SK-N-SH (cell line): ENCODE results near the gene SNX32. TPM values are rescaled to one million over a fixed set of nuclear protein-coding genes. Genes with fewer than 3 reads are reported as not detected.

ENCODE experiments used
- CTCF ChIA-PET: fragments of 300-600, 350-600 bp; formaldehyde crosslinking; extraction: SDS; loops from one replicate; lab custom pipeline; 2021; lab: Yijun Ruan, JAX
- POLR2A ChIA-PET: fragments of 350-600 bp; sonication (Branson Sonifier 250); formaldehyde crosslinking; extraction: SDS; loops from one replicate; lab custom pipeline; 2020; ENCODE audit warnings: antibody characterized with exemption, inconsistent platforms; lab: Yijun Ruan, JAX
- DNase-seq: peaks from one replicate; pipeline ENCODE4 v3.0.0; 2012
- H2AFZ ChIP-seq: fragments of 200-600 bp; sonication (generic); 2 replicates; pipeline ENCODE4 v1.8.1; 2016; ENCODE audit warnings: antibody characterized with exemption, mild to moderate bottlenecking, low read depth
- H3F3A ChIP-seq: fragments of 200-600 bp; sonication (generic); replicated peaks from 2 replicates; pipeline ENCODE3; 2016; ENCODE audit warnings: antibody characterized with exemption, mild to moderate bottlenecking; ENCODE audit not compliant: insufficient read depth
- H3K27ac ChIP-seq, 2 experiments: fragments of 200-500 bp in 1 of 2; fragments of 200-600 bp in 1 of 2; sonication (Bioruptor generic) in 1 of 2; sonication (generic), shearing (Covaris generic) in 1 of 2; 2 replicates each; pipeline versions ENCODE4 v1.5.1 to v1.6.1; 2014 to 2016; ENCODE audit warnings: low read depth in 2 of 2, inconsistent platforms in 1 of 2, low read length in 1 of 2, mild to moderate bottlenecking in 1 of 2, mixed read lengths in 1 of 2
- H3K27me3 ChIP-seq: fragments of 200-600 bp; sonication (generic), shearing (Covaris generic); 2 replicates; pipeline ENCODE4 v1.6.1; 2016; ENCODE audit warnings: mixed run types; ENCODE audit not compliant: insufficient read depth
- H3K36me3 ChIP-seq, 2 experiments: fragments of 200-500 bp in 1 of 2; fragments of 200-600 bp in 1 of 2; sonication (Bioruptor generic) in 1 of 2; sonication (generic) in 1 of 2; replicated peaks in 1 of 2; 2 replicates each; pipeline versions ENCODE3 to v1.5.1; 2014 to 2016; ENCODE audit warnings: low read length in 1 of 2, mild to moderate bottlenecking in 1 of 2; ENCODE audit not compliant: insufficient read depth in 2 of 2, control insufficient read depth in 1 of 2
- H3K4me1 ChIP-seq, 2 experiments: fragments of 200-500 bp in 1 of 2; fragments of 200-600 bp in 1 of 2; sonication (Bioruptor generic) in 1 of 2; sonication (generic), shearing (Covaris generic) in 1 of 2; 2 replicates each; pipeline versions ENCODE4 v1.5.1 to v1.6.1; 2014 to 2016; ENCODE audit warnings: low read depth in 1 of 2, low read length in 1 of 2, mixed run types in 1 of 2; ENCODE audit not compliant: insufficient read depth in 2 of 2, control insufficient read depth in 1 of 2
- H3K4me2 ChIP-seq: fragments of 200-600 bp; sonication (generic), shearing (Covaris generic); 2 replicates; pipeline ENCODE4 v1.6.1; 2017; ENCODE audit warnings: mixed run types
- H3K4me3 ChIP-seq, 2 experiments: fragments of 200-500 bp in 1 of 2; fragments of 200-600 bp in 1 of 2; sonication (Bioruptor generic) in 1 of 2; sonication (generic), shearing (Covaris generic) in 1 of 2; 2 replicates each; pipeline versions ENCODE4 v1.5.1 to v1.8.1; 2014 to 2016; ENCODE audit warnings: low read depth in 2 of 2, inconsistent platforms in 1 of 2, low read length in 1 of 2, mild to moderate bottlenecking in 1 of 2, mixed read lengths in 1 of 2, moderate library complexity in 1 of 2
- H3K79me2 ChIP-seq: fragments of 200-600 bp; sonication (generic); 2 replicates; pipeline ENCODE4 v1.8.1; 2017; ENCODE audit warnings: mild to moderate bottlenecking; ENCODE audit not compliant: insufficient read depth
- H3K9ac ChIP-seq: fragments of 200-600 bp; sonication (generic); 2 replicates; pipeline ENCODE4 v1.6.1; 2017; ENCODE audit warnings: mixed run types
- H3K9me2 ChIP-seq: fragments of 200-600 bp; sonication (generic); 2 replicates; pipeline ENCODE4 v1.6.1; 2017; ENCODE audit warnings: mixed run types
- H3K9me3 ChIP-seq: fragments of 200-600 bp; sonication (generic); 2 replicates; pipeline ENCODE4 v1.6.1; 2017; ENCODE audit warnings: mixed run types, mild to moderate bottlenecking, moderate library complexity
- H4K20me1 ChIP-seq: fragments of 200-600 bp; sonication (generic); 2 replicates; pipeline ENCODE4 v1.6.1; 2017; ENCODE audit warnings: mild to moderate bottlenecking, mixed run types; ENCODE audit not compliant: insufficient read depth
- FOXJ3 ChIP-seq: sonication (generic); formaldehyde crosslinking; IDR thresholded peaks from 2 replicates; pipeline ENCODE4 v1.5.1; 2020; ENCODE audit warnings: mild to moderate bottlenecking, missing genetic modification reagents
- FOXM1 ChIP-seq: IDR thresholded peaks from 2 replicates; pipeline ENCODE4 v1.4.0; 2012; ENCODE audit warnings: low read depth, mild to moderate bottlenecking
- GATA2 ChIP-seq: sonication (generic); formaldehyde crosslinking; IDR thresholded peaks from 2 replicates; pipeline ENCODE4 v1.5.0; 2020; ENCODE audit warnings: mild to moderate bottlenecking, missing genetic modification reagents
- MXI1 ChIP-seq: IDR thresholded peaks from 2 replicates; pipeline ENCODE4 v1.6.1; 2012; ENCODE audit warnings: mild to moderate bottlenecking, low read depth, low read length, improper control_type of control experiment
- NFIC ChIP-seq: IDR thresholded peaks from 2 replicates; pipeline ENCODE4 v1.4.0; 2012; ENCODE audit warnings: borderline replicate concordance
- POLR2AphosphoS5 ChIP-seq: IDR thresholded peaks from 2 replicates; pipeline ENCODE4 v1.6.1; 2012; ENCODE audit warnings: low read depth, low read length
- RAD21 ChIP-seq: IDR thresholded peaks from 2 replicates; pipeline ENCODE4 v1.6.1; 2012; ENCODE audit warnings: mild to moderate bottlenecking, low read length
- RCOR1 ChIP-seq: fragments of 150-350 bp; IDR thresholded peaks from 2 replicates; pipeline ENCODE4 v1.6.1; 2017; ENCODE audit warnings: antibody characterized with exemption, low read length
- RXRA ChIP-seq: IDR thresholded peaks from 2 replicates; pipeline ENCODE4 v1.4.0; 2012; ENCODE audit warnings: low read depth, mild to moderate bottlenecking, borderline replicate concordance
- TAF1 ChIP-seq: IDR thresholded peaks from 2 replicates; pipeline ENCODE4 v1.6.1; 2012; ENCODE audit warnings: low read depth, mild to moderate bottlenecking, low read length, moderate library complexity, borderline replicate concordance
- TCF12 ChIP-seq: IDR thresholded peaks from 2 replicates; pipeline ENCODE4 v1.4.0; 2012
- TEAD4 ChIP-seq: IDR thresholded peaks from 2 replicates; pipeline ENCODE4 v1.4.0; 2012; ENCODE audit warnings: mild to moderate bottlenecking, borderline replicate concordance; ENCODE audit not compliant: insufficient read depth
- YY1 ChIP-seq: IDR thresholded peaks from 2 replicates; pipeline ENCODE4 v1.4.0; 2012; ENCODE audit warnings: low read depth, mild to moderate bottlenecking
- WGBS: methylation state at CpG from one replicate; pipeline ENCODE4 v1.1.6; 2017; ENCODE audit warnings: low lambda C conversion rate; 5-methylcytosine and 5-hydroxymethylcytosine counted together
- polyA plus RNA-seq, 3 experiments: library from polyadenylated mRNA; depleted of rRNA; stranded (reverse); fragments of >200 nt; gene quantifications; 2 replicates each; pipeline ENCODE4 v1.2.3, GENCODE V29; 2012
- TF ChIP-seq, protein P1 (sequence below): IDR thresholded peaks from 2 replicates; pipeline ENCODE4; 2012
- TF ChIP-seq, protein P2 (sequence below): IDR thresholded peaks from 2 replicates; pipeline ENCODE4 v1.4.0; 2012; ENCODE audit warnings: low read depth, borderline replicate concordance
- TF ChIP-seq, protein P3 (sequence below): IDR thresholded peaks from 2 replicates; pipeline ENCODE4 v1.4.0; 2012; ENCODE audit warnings: low read depth, borderline replicate concordance

Gene SNX32
- polyA plus RNA-seq, 1 of the 3 experiments (the other 2 are of a cell fraction): 1.0 TPM

DNA sequence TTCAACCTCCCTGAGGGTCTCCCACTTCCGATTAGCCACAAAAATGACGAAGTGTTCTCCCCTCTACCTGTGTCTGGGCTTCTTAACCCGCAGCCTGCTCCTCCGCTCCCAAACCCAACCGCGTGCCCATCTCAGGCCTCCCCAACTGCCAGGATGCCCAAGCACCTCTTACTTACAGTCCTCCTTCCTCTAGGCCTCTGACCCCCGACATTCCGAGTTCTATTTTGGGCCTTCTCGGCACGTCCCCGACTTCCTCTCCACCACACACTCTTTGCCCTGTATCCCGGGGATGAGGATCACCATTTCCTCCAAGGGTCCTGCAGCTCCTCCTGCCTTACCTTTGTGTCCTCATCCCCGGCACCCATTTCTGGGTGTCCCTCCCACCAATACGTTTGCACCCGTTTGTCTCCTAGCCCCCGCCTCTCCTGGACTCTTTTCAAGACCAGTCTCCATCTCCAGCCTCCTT, 26.1 kb downstream of the SNX32 start:
- peaks cover 10 to 29% of the 10 kb centered on the region in 2 experiments for H3K4me1 ChIP-seq
- peak overlapping the region; percentile 64; the same call in 1 of the 2 replicates for H2AFZ ChIP-seq
- no peaks in the 10 kb centered on the region for H3K9me2 ChIP-seq
- ChIA-PET CTCF (interaction anchor here (0.7 to 18.4 kb wide), 24 partner anchors 9 to 318 kb away, joined by 3 to 374 read pairs (median 4); partner anchors contain the start of genes BANF1, C11orf68, CCDC85B and CTSW), POLR2A (interaction anchor here (0.6 to 5.0 kb wide), 14 partner anchors 9 to 1081 kb away, joined by 3 to 59 read pairs (median 5); partner anchors contain the start of genes BANF1, CCDC85B, CTSW and EIF1AD)
- H3K9me3 ChIP-seq: no peaks in the 10 kb centered on the region
- H3K4me3 ChIP-seq: peak overlapping the region; percentile 97 to 99
- H4K20me1 ChIP-seq: peaks cover 27% of the 10 kb centered on the region
- TF ChIP-seq YY1 (no peak), MXI1 (no peak), FOXM1 (no peak), TCF12 (no peak), TAF1 (no peak), FOXJ3 (CRISPR knock-in tag) (no peak), POLR2AphosphoS5 (no peak)
- H3K4me2 ChIP-seq: peak overlapping the region; percentile 99
- H3F3A ChIP-seq: peaks cover 44% of the 10 kb centered on the region
- H3K27me3 ChIP-seq: no peaks in the 10 kb centered on the region
- WGBS: 6% methylated on average over 16 of the region's 16 CpGs
- peak overlapping the region; percentile 93 for H3K27ac ChIP-seq
- peaks cover 28 to 51% of the 10 kb centered on the region in 2 experiments for H3K36me3 ChIP-seq
- H3K9ac ChIP-seq: peak overlapping the region; percentile 86
- no peak for DNase-seq
- H3K79me2 ChIP-seq: peaks cover 72% of the 10 kb centered on the region

DNA sequence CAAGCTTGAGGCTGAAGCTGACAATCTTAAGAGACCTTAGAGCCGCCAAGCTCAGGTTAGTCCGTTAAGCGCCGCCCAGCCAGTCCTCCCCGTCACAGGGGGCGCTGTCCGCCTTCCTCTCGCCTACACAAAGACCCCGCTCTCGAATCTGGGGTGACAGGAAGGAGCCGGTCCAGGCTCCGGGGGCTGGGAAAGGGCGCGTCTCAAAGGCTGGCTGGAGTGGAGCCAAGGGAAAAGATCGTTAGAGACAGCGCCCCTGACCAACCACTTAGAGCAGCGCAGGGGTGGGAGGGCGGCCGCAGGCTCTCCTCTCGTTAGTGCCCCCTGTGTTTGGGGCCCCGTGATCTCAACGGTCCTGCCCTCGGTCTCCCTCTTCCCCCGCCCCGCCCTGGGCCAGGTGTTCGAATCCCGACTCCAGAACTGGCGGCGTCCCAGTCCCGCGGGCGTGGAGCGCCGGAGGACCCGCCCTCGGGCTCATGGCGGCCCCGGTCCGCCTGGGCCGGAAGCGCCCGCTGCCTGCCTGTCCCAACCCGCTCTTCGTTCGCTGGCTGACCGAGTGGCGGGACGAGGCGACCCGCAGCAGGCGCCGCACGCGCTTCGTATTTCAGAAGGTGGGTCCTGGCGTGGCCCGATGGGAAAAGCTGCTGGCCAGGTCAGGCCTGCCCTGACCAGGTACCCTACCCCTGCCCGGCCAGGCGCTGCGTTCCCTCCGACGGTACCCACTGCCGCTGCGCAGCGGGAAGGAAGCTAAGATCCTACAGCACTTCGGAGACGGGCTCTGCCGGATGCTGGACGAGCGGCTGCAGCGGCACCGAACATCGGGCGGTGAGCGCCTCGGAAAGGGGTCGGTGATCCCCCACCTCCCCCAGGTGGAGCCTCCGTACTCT, 26.8 kb downstream of the SNX32 start, which contains the start of gene MUS81:
MUS81 (plus strand) TSS at position 156 of the 887 bp plus-strand sequence; CDS start at position 477, 321 bp downstream.
- no peaks in the 10 kb centered on the region for H3K27me3 ChIP-seq
- H3K9ac ChIP-seq: peak within 1 kb of the TSS; percentile 86
- peaks cover 43% of the 10 kb centered on the region for H3F3A ChIP-seq
- H3K4me3 ChIP-seq: peak within 1 kb of the TSS; percentile 97 to 99
- ChIA-PET POLR2A (interaction anchor here (0.6 to 5.0 kb wide), 14 partner anchors 9 to 1082 kb away, joined by 3 to 59 read pairs (median 5); partner anchors contain the start of genes BANF1, CCDC85B, CTSW and EIF1AD), CTCF (interaction anchor here (0.7 to 18.4 kb wide), 26 partner anchors 10 to 319 kb away, joined by 3 to 374 read pairs (median 4); partner anchors contain the start of genes BANF1, C11orf68, CCDC85B and CTSW)
- DNase-seq: peak; percentile 94
- H3K4me2 ChIP-seq: peak within 1 kb of the TSS; percentile 99
- peaks cover 21% of the 10 kb centered on the region for H4K20me1 ChIP-seq
- peak within 1 kb of the TSS; percentile 93 for H3K27ac ChIP-seq
- peaks cover 10 to 27% of the 10 kb centered on the region in 2 experiments for H3K4me1 ChIP-seq
- peaks cover 65% of the 10 kb centered on the region for H3K79me2 ChIP-seq
- no peaks in the 10 kb centered on the region for H3K9me3 ChIP-seq
- 0% methylated on average over 6 of the region's 78 CpGs for WGBS
- no peaks in the 10 kb centered on the region for H3K9me2 ChIP-seq
- H2AFZ ChIP-seq: peak within 1 kb of the TSS; percentile 69; the same call in 1 of the 2 replicates
- H3K36me3 ChIP-seq: peaks cover 23 to 51% of the 10 kb centered on the region in 2 experiments
- TF ChIP-seq, protein P1, sequence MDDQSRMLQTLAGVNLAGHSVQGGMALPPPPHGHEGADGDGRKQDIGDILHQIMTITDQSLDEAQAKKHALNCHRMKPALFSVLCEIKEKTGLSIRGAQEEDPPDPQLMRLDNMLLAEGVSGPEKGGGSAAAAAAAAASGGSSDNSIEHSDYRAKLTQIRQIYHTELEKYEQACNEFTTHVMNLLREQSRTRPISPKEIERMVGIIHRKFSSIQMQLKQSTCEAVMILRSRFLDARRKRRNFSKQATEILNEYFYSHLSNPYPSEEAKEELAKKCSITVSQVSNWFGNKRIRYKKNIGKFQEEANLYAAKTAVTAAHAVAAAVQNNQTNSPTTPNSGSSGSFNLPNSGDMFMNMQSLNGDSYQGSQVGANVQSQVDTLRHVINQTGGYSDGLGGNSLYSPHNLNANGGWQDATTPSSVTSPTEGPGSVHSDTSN: peak; percentile 84
- TF ChIP-seq POLR2AphosphoS5 (peak; percentile 81), FOXJ3 (CRISPR knock-in tag) (no peak), GATA2 (no peak), RCOR1 (peak; percentile 64), NFIC (peak; percentile 89), TEAD4 (no peak), RXRA (no peak), RAD21 (no peak), TAF1 (peak; percentile 69), MXI1 (peak; percentile 62; the same call in 1 of the 2 replicates)
- TF ChIP-seq, protein P2, sequence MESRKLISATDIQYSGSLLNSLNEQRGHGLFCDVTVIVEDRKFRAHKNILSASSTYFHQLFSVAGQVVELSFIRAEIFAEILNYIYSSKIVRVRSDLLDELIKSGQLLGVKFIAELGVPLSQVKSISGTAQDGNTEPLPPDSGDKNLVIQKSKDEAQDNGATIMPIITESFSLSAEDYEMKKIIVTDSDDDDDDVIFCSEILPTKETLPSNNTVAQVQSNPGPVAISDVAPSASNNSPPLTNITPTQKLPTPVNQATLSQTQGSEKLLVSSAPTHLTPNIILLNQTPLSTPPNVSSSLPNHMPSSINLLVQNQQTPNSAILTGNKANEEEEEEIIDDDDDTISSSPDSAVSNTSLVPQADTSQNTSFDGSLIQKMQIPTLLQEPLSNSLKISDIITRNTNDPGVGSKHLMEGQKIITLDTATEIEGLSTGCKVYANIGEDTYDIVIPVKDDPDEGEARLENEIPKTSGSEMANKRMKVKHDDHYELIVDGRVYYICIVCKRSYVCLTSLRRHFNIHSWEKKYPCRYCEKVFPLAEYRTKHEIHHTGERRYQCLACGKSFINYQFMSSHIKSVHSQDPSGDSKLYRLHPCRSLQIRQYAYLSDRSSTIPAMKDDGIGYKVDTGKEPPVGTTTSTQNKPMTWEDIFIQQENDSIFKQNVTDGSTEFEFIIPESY: peak; percentile 69; the same call in 1 of the 2 replicates
- TF ChIP-seq, protein P3, sequence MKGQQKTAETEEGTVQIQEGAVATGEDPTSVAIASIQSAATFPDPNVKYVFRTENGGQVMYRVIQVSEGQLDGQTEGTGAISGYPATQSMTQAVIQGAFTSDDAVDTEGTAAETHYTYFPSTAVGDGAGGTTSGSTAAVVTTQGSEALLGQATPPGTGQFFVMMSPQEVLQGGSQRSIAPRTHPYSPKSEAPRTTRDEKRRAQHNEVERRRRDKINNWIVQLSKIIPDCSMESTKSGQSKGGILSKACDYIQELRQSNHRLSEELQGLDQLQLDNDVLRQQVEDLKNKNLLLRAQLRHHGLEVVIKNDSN: peak; percentile 51; the same call in 1 of the 2 replicates
